Fibroblast of lung (primary cell): ENCODE data around the gene SRC. TPM values are rescaled to one million over a fixed set of nuclear protein-coding genes. Genes with fewer than 3 reads are reported as not detected.

Source experiments
- DNase-seq, 2 donors: peaks; one replicate each; pipeline versions ENCODE4 v3.0.0 to v3.0.0-alpha.2; 2010; ENCODE audit warnings: low read depth in 2 of 2
- H2AFZ ChIP-seq: 2 replicates; pipeline ENCODE4 v1.5.1; 2012; ENCODE audit warnings: low read length, control low read depth, inconsistent platforms
- H3K27ac ChIP-seq: 2 replicates; pipeline ENCODE4 v1.5.1; 2011; ENCODE audit warnings: low read length, control low read depth; ENCODE audit not compliant: insufficient read depth
- H3K27me3 ChIP-seq: 2 replicates; pipeline ENCODE4 v1.5.1; 2011; ENCODE audit warnings: mild to moderate bottlenecking, low read length; ENCODE audit not compliant: control insufficient read depth, insufficient read depth
- H3K36me3 ChIP-seq: 2 replicates; pipeline ENCODE4 v1.5.1; 2011; ENCODE audit warnings: low read length; ENCODE audit not compliant: control insufficient read depth, insufficient read depth
- H3K4me1 ChIP-seq: 2 replicates; pipeline ENCODE4 v1.5.1; 2011; ENCODE audit warnings: low read length; ENCODE audit not compliant: control insufficient read depth, insufficient read depth; ENCODE audit errors: extremely low read depth
- H3K4me2 ChIP-seq: 2 replicates; pipeline ENCODE4 v1.5.1; 2011; ENCODE audit warnings: low read length, control low read depth; ENCODE audit not compliant: insufficient read depth; ENCODE audit errors: extremely low read depth
- H3K4me3 ChIP-seq, 4 experiments: fragments of 200-600 bp in 1 of 4; sonication (generic) in 1 of 4; replicated peaks in 1 of 4; 2 replicates each; pipeline ENCODE4 v1.5.1; 2011 to 2016; ENCODE audit warnings: low read length in 4 of 4, low read depth in 3 of 4, mild to moderate bottlenecking in 3 of 4, control low read depth in 2 of 4, inconsistent platforms in 1 of 4, mixed read lengths in 1 of 4; ENCODE audit not compliant: insufficient read depth in 1 of 4; ENCODE audit errors: control extremely low read depth in 1 of 4
- H3K79me2 ChIP-seq: 2 replicates; pipeline ENCODE4 v1.5.1; 2012; ENCODE audit warnings: mild to moderate bottlenecking, low read length, inconsistent platforms; ENCODE audit not compliant: control insufficient read depth, insufficient read depth
- H3K9ac ChIP-seq: 2 replicates; pipeline ENCODE4 v1.5.1; 2011; ENCODE audit warnings: mild to moderate bottlenecking, low read length, control low read depth; ENCODE audit not compliant: insufficient read depth
- H3K9me3 ChIP-seq: 2 replicates; pipeline ENCODE4 v1.5.1; 2012; ENCODE audit warnings: low read depth, low read length; ENCODE audit not compliant: control insufficient read depth, insufficient read depth
- H4K20me1 ChIP-seq: 2 replicates; pipeline ENCODE4 v1.5.1; 2011; ENCODE audit warnings: low read length; ENCODE audit not compliant: control insufficient read depth, insufficient read depth; ENCODE audit errors: extremely low read depth
- CTCF ChIP-seq, 2 donors: IDR thresholded peaks in 1 of 2; conservative IDR thresholded peaks in 1 of 2; 1 replicate in 1 of 2; 2 replicates in 1 of 2; pipeline ENCODE4 v1.5.1; 2011 to 2012; ENCODE audit warnings: low read length in 2 of 2, control low read depth in 1 of 2, inconsistent platforms in 1 of 2, low read depth in 1 of 2, mild to moderate bottlenecking in 1 of 2
- EZH2 ChIP-seq: IDR thresholded peaks from 2 replicates; pipeline ENCODE4 v1.5.1; 2012; ENCODE audit warnings: low read length, control low read depth, mild to moderate bottlenecking; ENCODE audit errors: missing control alignments
- polyA plus RNA-seq, 2 donors: library from polyadenylated mRNA; depleted of rRNA in 1 of 2; stranded (reverse) in 1 of 2; unstranded in 1 of 2; fragments of >200 nt; gene quantifications; 2 replicates each; pipeline ENCODE4 v1.2.1, GENCODE V29; 2011 to 2012; ENCODE audit warnings: missing spikeins in 1 of 2
- total RNA-seq: library from RNA; depleted of rRNA; stranded (reverse); fragments of >200 nt; gene quantifications from 2 replicates; pipeline ENCODE4 v1.2.1, GENCODE V29; 2014

Gene SRC
- total and polyA plus RNA-seq, 2 donors (not counting 1 experiment from before 2014, with no cell fraction given), result 17.8 to 20.3 TPM

- DNase-seq, result no peak
- Histone ChIP-seq H3K36me3 (no peaks in the 10 kb centered on the region), H2AFZ (no peak overlapping the region), H3K9me3 (no peaks in the 10 kb centered on the region), H3K79me2 (no peaks in the 10 kb centered on the region), H4K20me1 (no peaks in the 10 kb centered on the region), H3K4me2 (no peak overlapping the region), H3K27me3 (peaks cover 40% of the 10 kb centered on the region), H3K27ac (no peak overlapping the region), H3K4me3 (no peak overlapping the region), H3K9ac (no peak overlapping the region), H3K4me1 (no peaks in the 10 kb centered on the region)
- no peak for TF ChIP-seq EZH2
- TF ChIP-seq CTCF (conservative IDR thresholded peaks at IDR 0.05 in 1 of 2, IDR thresholded peaks at IDR 0.05 in 1 of 2; ENCODE audit: low read depth in 1 of 2, low read length in 2 of 2), result no peak
These were observed 76.9 kb downstream of the SRC start for GRCh38 chr20:37422791-37423286.

- H3K9ac ChIP-seq, result no peak overlapping the region
- DNase-seq, result no peak
- no peaks in the 10 kb centered on the region for H3K9me3 ChIP-seq
- no peak overlapping the region for H3K4me2 ChIP-seq
- H3K4me3 ChIP-seq, result no peak overlapping the region
- H3K4me1 ChIP-seq, result no peaks in the 10 kb centered on the region
- H4K20me1 ChIP-seq, result no peaks in the 10 kb centered on the region
- no peak overlapping the region for H2AFZ ChIP-seq
- no peak overlapping the region for H3K27ac ChIP-seq
- no peaks in the 10 kb centered on the region for H3K36me3 ChIP-seq
- no peaks in the 10 kb centered on the region for H3K79me2 ChIP-seq
- TF ChIP-seq CTCF (conservative IDR thresholded peaks at IDR 0.05 in 1 of 2, IDR thresholded peaks at IDR 0.05 in 1 of 2; ENCODE audit: low read depth in 1 of 2, low read length in 2 of 2) (no peak), EZH2 (no peak)
- H3K27me3 ChIP-seq, result peaks cover 39% of the 10 kb centered on the region
These were observed 77.6 kb downstream of the SRC start for GRCh38 chr20:37423545-37423944.

- H3K36me3 ChIP-seq, result no peaks in the 10 kb centered on the region
- H3K9me3 ChIP-seq, result no peaks in the 10 kb centered on the region
- no peak for DNase-seq
- no peak overlapping the region for H3K27ac ChIP-seq
- no peak overlapping the region for H3K4me2 ChIP-seq
- no peaks in the 10 kb centered on the region for H4K20me1 ChIP-seq
- no peak for TF ChIP-seq CTCF (conservative IDR thresholded peaks at IDR 0.05 in 1 of 2, IDR thresholded peaks at IDR 0.05 in 1 of 2; ENCODE audit: low read depth in 1 of 2, low read length in 2 of 2)
- no peak for TF ChIP-seq EZH2
- no peak overlapping the region for H3K9ac ChIP-seq
- H3K4me1 ChIP-seq, result no peaks in the 10 kb centered on the region
- peaks cover 32% of the 10 kb centered on the region for H3K27me3 ChIP-seq
- H2AFZ ChIP-seq, result no peak overlapping the region
- no peak overlapping the region for H3K4me3 ChIP-seq
- H3K79me2 ChIP-seq, result no peaks in the 10 kb centered on the region
These were observed 78.3 kb downstream of the SRC start for GRCh38 chr20:37424062-37424851.
